Brain microvascular endothelial cell (primary cell): ENCODE data around the gene PNPO.

ENCODE experiments used
- DNase-seq: peaks from one replicate; pipeline ENCODE4 v3.0.0-alpha.2; 2020
- H3K27ac ChIP-seq: fragments of 250-450 bp; sonication (Bioruptor Pico); 2 replicates; pipeline ENCODE4 v1.5.1; 2020; ENCODE audit warnings: mild to moderate bottlenecking, moderate library complexity
- H3K27me3 ChIP-seq: fragments of 250-450 bp; sonication (Bioruptor Pico); replicated peaks from 2 replicates; pipeline ENCODE4 v1.5.1; 2020; ENCODE audit warnings: mild to moderate bottlenecking
- H3K36me3 ChIP-seq: fragments of 250-450 bp; sonication (Bioruptor Pico); replicated peaks from 2 replicates; pipeline ENCODE4 v1.5.1; 2020; ENCODE audit warnings: mild to moderate bottlenecking
- H3K4me3 ChIP-seq: 2 replicates; pipeline ENCODE4 v1.5.1; 2011; ENCODE audit warnings: low read depth, mild to moderate bottlenecking, control low read depth, low read length, moderate library complexity
- in situ Hi-C: cut with HindIII; loops from 2 replicates; pipeline ENCODE4 v1.10.0; 2017; ENCODE audit warnings: low sequenced_read_pairs, low pct_ligation_motif_present
- TF ChIP-seq, protein P1 (sequence below): IDR thresholded peaks from 2 replicates; pipeline ENCODE4 v1.5.1; 2011; ENCODE audit warnings: low read depth, mild to moderate bottlenecking, moderate library complexity, low read length, control low read depth, inconsistent platforms; ENCODE audit errors: missing control alignments

PNPO gene

DNA sequence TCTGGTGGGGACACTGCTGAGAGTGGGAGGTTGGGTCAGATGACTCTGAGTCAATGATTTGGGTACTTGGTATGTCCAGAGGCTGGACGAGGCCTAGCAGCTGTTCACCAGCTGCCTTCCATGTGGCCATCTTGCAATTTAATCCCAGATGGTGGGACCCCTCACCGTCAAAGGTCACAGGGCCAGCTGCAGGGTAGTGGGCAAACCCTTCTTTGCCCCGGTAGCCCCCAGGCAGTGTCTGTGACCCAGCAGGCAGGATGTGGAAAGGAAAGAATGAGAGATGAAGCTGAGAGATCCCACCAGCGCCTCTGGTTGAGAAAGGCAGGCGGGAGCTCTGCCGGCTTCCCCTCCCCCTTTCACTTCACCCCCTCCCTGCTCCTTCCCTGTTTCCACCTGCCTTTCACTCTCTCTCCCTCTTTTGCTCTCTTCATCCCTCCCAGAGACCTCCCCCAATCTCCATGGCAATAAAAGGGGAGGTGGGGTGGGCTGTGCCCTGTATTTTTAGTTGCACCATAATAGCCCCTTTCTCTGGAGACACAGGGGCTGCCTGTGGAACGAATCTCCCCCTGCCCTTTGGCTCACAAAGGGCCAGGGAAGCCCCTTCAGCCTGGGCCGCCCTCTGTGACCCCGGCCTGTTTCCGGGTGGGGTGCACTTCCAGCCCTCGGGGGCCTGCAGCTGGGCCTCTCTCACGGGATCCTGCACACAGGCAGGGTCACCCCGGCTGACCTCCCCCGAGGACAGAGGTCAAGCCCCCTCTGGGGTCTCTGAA, 49.8 kb downstream of the PNPO start:
- no peaks in the 10 kb centered on the region for H3K27me3 ChIP-seq
- no peaks in the 10 kb centered on the region for H3K36me3 ChIP-seq
- H3K27ac ChIP-seq = no peak overlapping the region
- in situ Hi-C loops = no loop called here
- H3K4me3 ChIP-seq = no peak overlapping the region
- DNase-seq = no peak
- TF ChIP-seq, protein P1, sequence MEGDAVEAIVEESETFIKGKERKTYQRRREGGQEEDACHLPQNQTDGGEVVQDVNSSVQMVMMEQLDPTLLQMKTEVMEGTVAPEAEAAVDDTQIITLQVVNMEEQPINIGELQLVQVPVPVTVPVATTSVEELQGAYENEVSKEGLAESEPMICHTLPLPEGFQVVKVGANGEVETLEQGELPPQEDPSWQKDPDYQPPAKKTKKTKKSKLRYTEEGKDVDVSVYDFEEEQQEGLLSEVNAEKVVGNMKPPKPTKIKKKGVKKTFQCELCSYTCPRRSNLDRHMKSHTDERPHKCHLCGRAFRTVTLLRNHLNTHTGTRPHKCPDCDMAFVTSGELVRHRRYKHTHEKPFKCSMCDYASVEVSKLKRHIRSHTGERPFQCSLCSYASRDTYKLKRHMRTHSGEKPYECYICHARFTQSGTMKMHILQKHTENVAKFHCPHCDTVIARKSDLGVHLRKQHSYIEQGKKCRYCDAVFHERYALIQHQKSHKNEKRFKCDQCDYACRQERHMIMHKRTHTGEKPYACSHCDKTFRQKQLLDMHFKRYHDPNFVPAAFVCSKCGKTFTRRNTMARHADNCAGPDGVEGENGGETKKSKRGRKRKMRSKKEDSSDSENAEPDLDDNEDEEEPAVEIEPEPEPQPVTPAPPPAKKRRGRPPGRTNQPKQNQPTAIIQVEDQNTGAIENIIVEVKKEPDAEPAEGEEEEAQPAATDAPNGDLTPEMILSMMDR = no peak

- no peaks in the 10 kb centered on the region for H3K36me3 ChIP-seq
- no peak overlapping the region for H3K27ac ChIP-seq
- in situ Hi-C loops = no loop called here
- H3K4me3 ChIP-seq = no peak overlapping the region
- TF ChIP-seq, protein P1 = no peak
- no peak for DNase-seq
- no peaks in the 10 kb centered on the region for H3K27me3 ChIP-seq
Observed at GRCh38 chr17:47992216-47992615, 50.8 kb downstream of the PNPO start.

DNA sequence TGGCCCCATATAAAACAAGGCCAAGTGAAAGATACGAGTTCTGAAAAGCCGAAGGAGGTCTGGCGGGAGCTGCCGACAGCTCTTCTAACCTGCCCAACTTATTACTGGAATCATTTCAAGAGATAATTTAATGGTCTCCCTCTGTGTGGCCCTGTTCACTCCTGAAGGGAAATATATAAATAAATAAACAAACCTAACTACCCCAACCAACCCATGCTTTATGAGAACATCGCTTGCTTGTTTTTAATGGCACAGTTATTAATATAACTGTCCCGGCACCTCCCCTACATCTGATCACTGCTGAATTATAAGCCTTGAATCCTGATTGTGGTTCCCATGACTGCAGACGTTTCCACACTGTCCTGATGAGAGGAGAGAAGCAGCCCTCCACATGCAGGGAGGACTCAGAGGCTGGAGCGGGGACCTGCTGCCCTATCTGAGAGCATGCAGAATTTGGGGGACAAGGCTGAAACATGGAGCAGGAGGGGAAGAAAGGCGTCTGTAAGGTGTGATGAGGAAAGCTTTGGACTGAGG, 51.7 kb downstream of the PNPO start:
- Histone ChIP-seq H3K36me3 (no peaks in the 10 kb centered on the region), H3K27me3 (no peaks in the 10 kb centered on the region), H3K27ac (no peak overlapping the region), H3K4me3 (no peak overlapping the region)
- in situ Hi-C loops = no loop called here
- DNase-seq = no peak
- TF ChIP-seq, protein P1 = no peak

- no peaks in the 10 kb centered on the region for H3K27me3 ChIP-seq
- no peaks in the 10 kb centered on the region for H3K36me3 ChIP-seq
- in situ Hi-C loops = no loop called here
- DNase-seq = no peak
- H3K27ac ChIP-seq = no peak overlapping the region
- H3K4me3 ChIP-seq = no peak overlapping the region
- TF ChIP-seq, protein P1 = no peak
Observed at GRCh38 chr17:47993964-47994363, 52.6 kb downstream of the PNPO start.

- TF ChIP-seq, protein P1 = no peak
- no peak for DNase-seq
- Histone ChIP-seq H3K27me3 (no peaks in the 10 kb centered on the region), H3K4me3 (no peak overlapping the region), H3K36me3 (no peaks in the 10 kb centered on the region), H3K27ac (no peak overlapping the region)
- in situ Hi-C loops = no loop called here
Observed at GRCh38 chr17:47994724-47995123, 53.4 kb downstream of the PNPO start.
